GM12873 (cell line): ENCODE data around the gene MZB1.

ENCODE experiments used
- TF ChIP-seq, protein P1 (sequence below): IDR thresholded peaks from 2 replicates; pipeline ENCODE4 v1.5.1; 2012; ENCODE audit warnings: low read depth, mild to moderate bottlenecking, moderate library complexity, low read length, control low read depth; ENCODE audit not compliant: insufficient read depth; ENCODE audit errors: missing control alignments

MZB1 gene

DNA sequence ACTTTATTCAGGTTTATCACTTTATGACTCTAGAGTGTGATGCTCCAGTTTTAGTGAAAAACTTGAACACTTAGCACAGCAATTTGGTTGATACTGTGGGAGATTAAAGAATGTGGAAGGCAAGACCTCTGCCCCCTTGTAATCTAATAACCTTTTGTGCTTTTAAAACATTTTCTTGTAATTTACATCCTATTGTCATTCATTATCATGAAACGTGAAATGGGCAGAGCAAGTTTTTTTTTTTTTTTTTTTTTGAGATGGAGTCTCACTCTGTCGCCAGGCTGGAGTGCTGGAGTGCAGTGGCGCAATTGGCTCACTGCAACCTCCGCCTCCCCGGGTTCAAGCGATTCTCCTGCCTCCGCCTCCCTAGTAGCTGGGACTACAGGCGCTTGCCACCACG lies 46.2 kb downstream of the MZB1 start:
- TF ChIP-seq, protein P1, sequence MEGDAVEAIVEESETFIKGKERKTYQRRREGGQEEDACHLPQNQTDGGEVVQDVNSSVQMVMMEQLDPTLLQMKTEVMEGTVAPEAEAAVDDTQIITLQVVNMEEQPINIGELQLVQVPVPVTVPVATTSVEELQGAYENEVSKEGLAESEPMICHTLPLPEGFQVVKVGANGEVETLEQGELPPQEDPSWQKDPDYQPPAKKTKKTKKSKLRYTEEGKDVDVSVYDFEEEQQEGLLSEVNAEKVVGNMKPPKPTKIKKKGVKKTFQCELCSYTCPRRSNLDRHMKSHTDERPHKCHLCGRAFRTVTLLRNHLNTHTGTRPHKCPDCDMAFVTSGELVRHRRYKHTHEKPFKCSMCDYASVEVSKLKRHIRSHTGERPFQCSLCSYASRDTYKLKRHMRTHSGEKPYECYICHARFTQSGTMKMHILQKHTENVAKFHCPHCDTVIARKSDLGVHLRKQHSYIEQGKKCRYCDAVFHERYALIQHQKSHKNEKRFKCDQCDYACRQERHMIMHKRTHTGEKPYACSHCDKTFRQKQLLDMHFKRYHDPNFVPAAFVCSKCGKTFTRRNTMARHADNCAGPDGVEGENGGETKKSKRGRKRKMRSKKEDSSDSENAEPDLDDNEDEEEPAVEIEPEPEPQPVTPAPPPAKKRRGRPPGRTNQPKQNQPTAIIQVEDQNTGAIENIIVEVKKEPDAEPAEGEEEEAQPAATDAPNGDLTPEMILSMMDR: no peak

DNA sequence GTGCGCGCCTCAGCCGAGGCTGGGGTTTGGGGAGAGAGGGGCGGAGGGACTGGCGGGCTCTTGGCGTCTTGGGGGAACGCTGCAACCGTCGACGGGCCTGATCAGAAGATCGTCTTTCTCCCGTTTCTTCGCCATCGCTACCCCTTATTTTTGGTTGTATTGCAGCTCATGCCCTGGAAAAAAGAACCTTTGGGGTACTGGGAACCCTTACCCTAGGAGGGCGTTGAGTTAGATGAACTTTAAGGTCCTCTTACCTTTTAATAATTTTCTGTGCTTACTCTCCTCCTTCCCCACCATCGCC lies 47.3 kb downstream of the MZB1 start:
- TF ChIP-seq, protein P1: no peak

DNA sequence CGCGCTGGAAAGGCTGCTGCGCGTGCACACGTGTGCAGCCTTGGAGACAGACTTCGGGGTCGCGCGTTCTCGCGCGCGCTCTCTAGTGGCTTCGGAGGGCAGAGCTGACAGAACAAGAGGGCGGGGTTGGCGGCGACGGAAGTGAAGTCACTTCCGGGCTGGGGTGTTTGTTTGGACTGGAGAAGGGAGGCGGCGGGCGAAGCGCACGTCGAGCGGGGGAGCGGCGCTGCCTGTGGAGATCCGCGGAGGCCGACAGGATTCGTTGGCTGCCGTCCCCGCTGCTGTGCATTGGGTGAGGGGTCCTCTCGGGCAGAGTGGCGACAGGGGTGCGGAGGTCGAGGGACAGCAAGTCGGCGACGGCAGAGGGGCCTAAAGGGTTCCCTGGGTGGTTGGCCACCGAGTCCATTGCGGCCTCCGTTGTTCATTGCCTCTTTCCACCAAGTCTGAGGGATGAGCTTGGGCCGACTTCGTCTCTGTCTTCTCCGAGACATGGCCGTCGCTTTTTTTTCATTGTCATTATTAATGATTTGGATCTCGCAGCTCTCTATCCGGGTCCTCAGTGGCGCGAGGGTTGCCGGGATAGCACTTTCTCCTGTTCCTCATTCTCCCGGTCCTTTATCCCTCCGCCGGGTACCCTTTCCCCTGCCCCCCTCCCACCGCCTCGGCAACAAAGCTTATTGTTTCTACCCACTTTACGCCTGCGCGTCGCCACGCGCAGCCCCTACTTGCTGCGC lies 47.9 kb downstream of the MZB1 start, which contains the start of gene PAIP2:
PAIP2 (plus strand) TSS at position 166 of the 734 bp plus-strand sequence. CDS start 21,931 bp downstream, outside the sequence.
- TF ChIP-seq, protein P1: peak; percentile 83

DNA sequence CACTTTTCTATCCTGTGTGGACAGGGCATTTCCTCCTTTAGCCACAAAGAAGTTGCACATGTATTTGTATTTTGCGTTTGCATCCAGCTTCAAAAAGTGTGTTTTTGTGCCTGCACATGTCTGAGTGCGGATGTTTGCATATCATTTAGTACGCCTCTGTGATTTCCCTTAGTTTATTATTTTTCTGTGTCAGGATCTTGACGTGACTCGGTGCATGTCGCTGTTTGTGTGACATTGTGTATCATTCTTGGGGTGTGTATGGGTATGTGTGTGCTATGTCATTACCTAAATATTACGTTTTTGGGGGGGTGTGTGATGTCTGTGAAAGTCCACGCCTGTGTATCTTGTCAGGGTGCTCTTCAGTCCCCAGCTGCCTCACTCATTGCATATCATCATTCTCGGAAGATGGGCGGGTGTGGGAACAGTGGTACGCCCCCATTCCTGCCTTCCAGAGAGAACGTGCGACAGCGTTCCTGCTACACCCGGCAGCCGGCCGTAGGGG lies 48.5 kb downstream of the MZB1 start:
- TF ChIP-seq, protein P1: no peak

DNA sequence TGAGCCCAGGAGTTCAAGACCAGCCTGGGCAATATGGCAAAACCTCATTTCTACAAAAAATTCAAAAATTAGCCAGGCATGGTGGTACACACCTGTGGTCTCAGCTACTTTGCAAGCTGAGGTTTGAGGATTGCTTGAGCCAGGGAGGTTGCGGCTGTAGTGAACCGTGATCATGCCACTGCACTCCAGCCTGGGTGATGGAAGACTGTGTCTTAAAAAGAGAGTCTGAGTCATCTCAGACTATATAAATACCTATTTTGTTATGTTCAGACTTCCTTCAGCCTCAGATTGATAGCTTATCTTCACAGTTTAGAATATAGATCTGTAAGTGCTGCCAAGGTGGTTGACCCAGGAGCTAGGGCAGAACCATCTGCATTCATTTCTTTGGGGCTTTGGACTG lies 49.7 kb downstream of the MZB1 start:
- TF ChIP-seq, protein P1: no peak
